NCI-H526 (cell line): ENCODE data around the gene SIPA1L3.
"Not testable (repeated sequence)": the region's sequence is repeated elsewhere in the genome, so short reads cannot be mapped to it uniquely, and the experiment has no call there.

ENCODE experiments used
- DNase-seq, 2 experiments: peaks; one replicate each; lab custom pipeline; 2025; lab: John Stamatoyannopoulos, UW

SIPA1L3 gene, protein sequence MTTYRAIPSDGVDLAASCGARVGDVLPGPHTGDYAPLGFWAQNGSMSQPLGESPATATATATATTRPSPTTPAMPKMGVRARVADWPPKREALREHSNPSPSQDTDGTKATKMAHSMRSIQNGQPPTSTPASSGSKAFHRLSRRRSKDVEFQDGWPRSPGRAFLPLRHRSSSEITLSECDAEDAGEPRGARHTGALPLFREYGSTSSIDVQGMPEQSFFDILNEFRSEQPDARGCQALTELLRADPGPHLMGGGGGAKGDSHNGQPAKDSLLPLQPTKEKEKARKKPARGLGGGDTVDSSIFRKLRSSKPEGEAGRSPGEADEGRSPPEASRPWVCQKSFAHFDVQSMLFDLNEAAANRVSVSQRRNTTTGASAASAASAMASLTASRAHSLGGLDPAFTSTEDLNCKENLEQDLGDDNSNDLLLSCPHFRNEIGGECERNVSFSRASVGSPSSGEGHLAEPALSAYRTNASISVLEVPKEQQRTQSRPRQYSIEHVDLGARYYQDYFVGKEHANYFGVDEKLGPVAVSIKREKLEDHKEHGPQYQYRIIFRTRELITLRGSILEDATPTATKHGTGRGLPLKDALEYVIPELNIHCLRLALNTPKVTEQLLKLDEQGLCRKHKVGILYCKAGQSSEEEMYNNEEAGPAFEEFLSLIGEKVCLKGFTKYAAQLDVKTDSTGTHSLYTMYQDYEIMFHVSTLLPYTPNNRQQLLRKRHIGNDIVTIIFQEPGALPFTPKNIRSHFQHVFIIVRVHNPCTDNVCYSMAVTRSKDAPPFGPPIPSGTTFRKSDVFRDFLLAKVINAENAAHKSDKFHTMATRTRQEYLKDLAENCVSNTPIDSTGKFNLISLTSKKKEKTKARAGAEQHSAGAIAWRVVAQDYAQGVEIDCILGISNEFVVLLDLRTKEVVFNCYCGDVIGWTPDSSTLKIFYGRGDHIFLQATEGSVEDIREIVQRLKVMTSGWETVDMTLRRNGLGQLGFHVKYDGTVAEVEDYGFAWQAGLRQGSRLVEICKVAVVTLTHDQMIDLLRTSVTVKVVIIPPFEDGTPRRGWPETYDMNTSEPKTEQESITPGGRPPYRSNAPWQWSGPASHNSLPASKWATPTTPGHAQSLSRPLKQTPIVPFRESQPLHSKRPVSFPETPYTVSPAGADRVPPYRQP (N-terminal part only)

GRCh38 chr19:37906869-37907734 lies at the start of gene SIPA1L3:
TSS of gene SIPA1L3 (plus strand) at chr19:37907208. CDS start at chr19:38081566, 174,358 bp downstream.
- DNase-seq, result peak; percentile 96 to 99

- DNase-seq, result no peak
These were observed 42.5 kb upstream of the SIPA1L3 start for GRCh38 chr19:37864501-37864900.

DNA sequence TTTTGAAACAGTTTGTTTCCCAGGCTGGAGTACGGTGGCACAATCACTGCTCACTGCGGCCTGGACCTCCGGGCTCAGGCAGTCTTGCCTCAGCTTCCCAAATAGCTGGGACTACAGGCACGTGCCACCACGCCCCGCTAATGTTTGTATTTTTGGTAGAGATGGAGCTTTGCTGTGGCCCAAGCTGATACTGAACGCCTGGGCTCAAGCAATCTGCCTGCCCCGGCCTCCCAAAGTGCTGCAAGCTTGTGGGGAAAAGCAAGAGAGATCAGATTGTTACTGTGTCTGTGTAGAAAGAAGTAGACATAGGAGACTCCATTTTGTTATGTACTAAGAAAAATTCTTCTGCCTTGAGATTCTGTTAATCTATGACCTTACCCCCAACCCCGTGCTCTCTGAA lies 41.1 kb upstream of the SIPA1L3 start:
- not testable (repeated sequence) for DNase-seq

GRCh38 chr19:37867831-37868230 lies 39.2 kb upstream of the SIPA1L3 start:
- DNase-seq, result no peak

- DNase-seq, result no peak
These were observed 37.2 kb upstream of the SIPA1L3 start for GRCh38 chr19:37869766-37870340.

DNA sequence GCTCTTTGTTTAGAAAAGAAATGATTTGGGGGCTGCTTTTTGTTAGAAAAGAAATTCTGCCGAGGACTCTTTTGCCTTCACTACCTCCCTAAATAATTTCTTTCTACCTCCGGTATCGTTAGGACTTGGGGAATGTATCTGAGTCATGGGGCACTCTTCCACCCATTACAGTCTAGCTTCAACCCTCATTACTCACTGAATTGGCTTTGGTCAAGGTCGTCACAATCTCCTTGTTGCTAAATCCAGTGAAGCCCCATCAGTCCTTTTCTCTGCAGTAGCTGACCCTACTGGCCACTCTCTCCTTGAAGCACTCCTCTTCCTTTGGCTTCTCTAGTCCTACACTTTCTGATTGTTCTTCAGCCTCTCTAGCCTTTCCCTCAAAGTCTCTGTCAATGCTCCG lies 34.6 kb upstream of the SIPA1L3 start:
- no peak for DNase-seq

DNA sequence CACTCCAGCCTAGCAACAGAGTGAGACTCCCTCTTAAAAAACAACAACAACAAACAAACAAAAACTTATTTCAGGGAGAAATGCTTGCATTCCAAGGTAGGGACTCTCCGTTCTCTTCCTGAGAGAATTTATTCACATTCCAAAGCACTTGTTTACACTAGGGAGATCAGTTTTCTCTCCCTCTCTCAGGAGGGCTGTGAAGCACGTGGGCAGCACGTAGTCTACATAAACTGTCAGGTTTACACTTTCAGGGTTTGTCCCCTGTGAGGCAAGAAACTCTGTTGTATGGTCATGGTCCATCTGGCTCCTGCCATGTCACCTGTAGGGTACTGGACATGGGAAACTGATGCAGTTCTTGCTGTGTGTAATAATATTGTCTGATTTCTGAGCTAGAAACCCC lies 32.2 kb upstream of the SIPA1L3 start:
- no peak for DNase-seq

DNA sequence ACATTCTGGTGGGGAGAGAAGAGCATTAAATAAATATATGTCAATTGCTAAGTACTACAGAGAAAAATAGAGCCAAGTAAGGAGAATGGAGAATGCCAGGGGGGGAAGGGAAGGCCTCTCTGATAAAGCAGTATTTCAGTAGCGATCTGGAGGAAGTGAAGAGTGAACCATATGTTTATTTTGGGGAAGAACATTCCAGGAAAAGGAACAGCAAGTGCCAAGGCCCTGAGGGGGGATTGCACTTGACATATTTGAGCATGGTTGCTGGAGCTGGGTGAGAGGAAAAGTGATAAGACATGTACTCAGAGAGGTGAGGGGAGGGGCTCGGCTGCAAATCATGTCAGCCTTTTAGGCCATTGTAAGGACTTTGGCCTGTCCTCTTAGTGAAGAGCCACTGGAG lies 31.0 kb upstream of the SIPA1L3 start:
- no peak for DNase-seq

DNA sequence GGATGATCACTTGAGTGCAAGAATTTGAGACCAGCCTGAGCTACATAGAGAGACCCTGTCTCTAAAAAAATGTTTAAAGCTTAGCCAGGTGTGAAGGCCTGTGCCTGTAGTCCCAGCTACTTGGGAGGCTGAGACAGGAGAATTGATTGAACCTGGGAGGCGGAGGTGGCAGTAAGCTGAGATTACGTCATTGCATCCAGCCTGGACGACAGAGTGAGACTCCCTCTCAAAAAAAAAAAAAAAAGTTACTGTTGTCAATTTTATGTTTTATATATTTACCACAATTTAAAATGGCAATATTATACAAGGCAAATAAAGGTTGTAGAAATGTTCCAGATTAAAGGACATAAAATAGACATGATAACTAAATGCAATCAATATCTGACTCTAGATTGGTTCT lies 29.9 kb upstream of the SIPA1L3 start:
- DNase-seq, result no peak

- DNase-seq, result no peak
These were observed 21.6 kb upstream of the SIPA1L3 start for GRCh38 chr19:37885392-37885791.

GRCh38 chr19:37886571-37886970 lies 20.4 kb upstream of the SIPA1L3 start:
- no peak for DNase-seq

- peak in 1 of 2 experiments; percentile 49 for DNase-seq
These were observed 13.0 kb upstream of the SIPA1L3 start for GRCh38 chr19:37893845-37894575.

- DNase-seq, result no peak
These were observed 10.8 kb upstream of the SIPA1L3 start for GRCh38 chr19:37896180-37896579.

GRCh38 chr19:37899453-37899852 lies 7.6 kb upstream of the SIPA1L3 start:
- DNase-seq, result no peak

- no peak for DNase-seq
These were observed 7.0 kb upstream of the SIPA1L3 start for GRCh38 chr19:37899966-37900365.

DNA sequence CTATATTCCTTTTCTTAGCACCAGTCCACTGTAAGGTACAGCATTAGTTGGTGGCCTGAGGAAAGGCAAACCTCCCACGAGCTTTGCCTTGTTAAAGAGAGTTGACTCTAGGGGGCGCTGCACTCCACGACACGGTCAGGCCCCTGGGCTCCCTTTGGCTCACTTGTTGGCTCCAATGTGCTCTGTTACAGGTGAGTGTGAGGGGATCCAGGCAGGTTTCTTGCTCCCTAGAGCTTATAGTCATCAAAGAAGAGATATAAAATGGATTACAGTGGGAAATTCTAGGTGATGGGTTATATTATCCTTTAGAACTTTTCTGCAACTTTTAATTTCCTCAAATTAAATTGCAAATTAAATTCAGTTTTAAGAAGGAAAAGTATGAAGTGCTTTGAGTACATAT lies 4.3 kb upstream of the SIPA1L3 start:
- peak; percentile 73 to 95 for DNase-seq

DNA sequence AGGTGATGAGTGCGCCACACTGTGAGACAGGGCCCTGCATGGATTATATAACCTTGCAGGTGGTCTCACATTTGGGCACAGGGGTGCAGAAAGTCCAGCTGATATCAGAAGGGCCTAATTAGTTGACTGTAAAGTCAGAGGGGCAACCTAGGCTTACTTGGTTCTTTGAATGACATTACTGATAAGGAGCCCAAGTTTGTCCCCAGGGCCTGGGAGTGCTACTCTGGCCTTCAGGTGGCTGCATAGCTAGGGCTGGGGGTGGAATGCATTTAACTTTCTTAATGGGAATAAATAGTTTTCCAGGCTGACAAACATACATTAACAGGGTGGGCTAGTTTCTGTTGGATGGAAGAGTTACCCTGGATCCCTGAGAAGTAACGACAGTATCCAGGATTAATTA lies 3.9 kb upstream of the SIPA1L3 start:
- DNase-seq, result no peak

DNA sequence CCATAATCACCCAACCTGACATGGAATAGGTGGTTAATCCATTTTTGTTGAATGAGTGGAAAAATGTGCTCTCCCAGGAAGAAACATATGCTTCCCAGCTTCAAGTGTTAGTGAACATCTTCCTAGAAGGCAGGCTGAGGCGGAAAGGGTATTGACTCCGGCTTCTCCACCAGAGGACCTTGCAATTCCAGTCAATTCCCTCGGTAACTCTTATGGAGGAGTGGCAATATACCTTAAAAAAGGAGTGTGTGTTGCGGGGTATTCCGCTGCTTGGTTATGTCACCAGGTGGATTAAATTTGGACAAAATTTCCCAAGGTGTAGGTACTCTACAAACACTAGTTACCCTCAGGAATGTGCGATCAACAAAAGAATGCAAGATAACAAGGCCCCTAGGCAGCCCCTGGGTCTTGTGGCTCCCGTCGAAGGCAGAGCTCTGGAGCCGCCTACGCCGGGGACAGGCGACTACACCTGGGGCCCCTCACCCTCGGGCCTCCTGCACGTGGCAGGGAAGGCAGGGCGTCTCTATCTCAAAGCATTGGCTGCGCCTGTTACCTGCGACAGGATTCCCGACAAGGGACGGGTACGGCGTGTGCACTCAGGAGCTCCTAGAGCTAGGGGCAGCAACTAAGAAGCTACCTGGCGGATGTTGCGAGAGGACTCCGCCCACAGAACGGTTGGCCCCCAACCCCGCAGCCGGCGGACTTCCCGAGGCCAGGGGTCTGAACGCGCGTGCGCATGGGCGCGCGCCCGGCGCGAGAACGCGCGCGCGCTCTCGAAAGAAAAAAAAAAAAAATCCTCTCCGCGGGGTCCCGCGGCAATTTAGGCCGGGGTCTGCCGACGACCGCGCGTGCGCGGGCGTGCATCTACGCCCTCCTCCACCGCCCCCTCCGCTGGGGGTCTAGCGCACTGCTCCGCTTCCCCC lies 801 bp upstream of the SIPA1L3 start, which contains the start of gene WDR87:
TSS of gene WDR87 (minus strand) at position 649 of the 923 bp plus-strand sequence. CDS start 8,355 bp downstream, outside the sequence.
- peak; percentile 88 to 95 for DNase-seq
